ENCODE measurements around the gene SSTR5. TPM values are rescaled to one million over a fixed set of nuclear protein-coding genes. Genes with fewer than 3 reads are reported as not detected.

SSTR5 gene
- total RNA-seq, 1 donor from 2014 or later: not detected

GRCh38 chr16:1127971-1128715 lies 55.6 kb downstream of the SSTR5 start:
- Mint-ChIP-seq H3K4me1 (ENCODE audit: low read depth) (no peaks in the 10 kb centered on the region), H3K36me3 (ENCODE audit: low read depth) (no peaks in the 10 kb centered on the region), H3K4me3 (ENCODE audit: low read depth) (no peak overlapping the region), H3K27me3 (ENCODE audit: low read depth) (no peaks in the 10 kb centered on the region), H3K9me3 (no peaks in the 10 kb centered on the region), H3K27ac (no peak overlapping the region)
- no peak for DNase-seq (ENCODE audit: low spot score)
- intact Hi-C loops (cut with micrococcal nuclease): no loop called here

- Mint-ChIP-seq H3K27me3 (ENCODE audit: low read depth) (no peaks in the 10 kb centered on the region), H3K4me1 (ENCODE audit: low read depth) (no peaks in the 10 kb centered on the region), H3K27ac (no peak overlapping the region), H3K4me3 (ENCODE audit: low read depth) (no peak overlapping the region), H3K36me3 (ENCODE audit: low read depth) (no peaks in the 10 kb centered on the region), H3K9me3 (no peaks in the 10 kb centered on the region)
- no peak for DNase-seq (ENCODE audit: low spot score)
- intact Hi-C loops (cut with micrococcal nuclease): no loop called here
Observed at GRCh38 chr16:1129106-1129960, 56.8 kb downstream of the SSTR5 start.

GRCh38 chr16:1130382-1130781 lies 57.8 kb downstream of the SSTR5 start:
- DNase-seq (ENCODE audit: low spot score): no peak
- Mint-ChIP-seq H3K27ac (no peak overlapping the region), H3K4me1 (ENCODE audit: low read depth) (no peaks in the 10 kb centered on the region), H3K9me3 (no peaks in the 10 kb centered on the region), H3K4me3 (ENCODE audit: low read depth) (no peak overlapping the region), H3K36me3 (ENCODE audit: low read depth) (no peaks in the 10 kb centered on the region), H3K27me3 (ENCODE audit: low read depth) (no peaks in the 10 kb centered on the region)
- intact Hi-C loops (cut with micrococcal nuclease): no loop called here

Other genes starting within 250 kb of the SSTR5 start
- 14.0 and 14.3 TPM in 2 replicates for gene LMF1, start 101.8 kb upstream of the SSTR5 start, total RNA-seq
- gene SOX8, start 91.0 kb upstream of the SSTR5 start, total RNA-seq: 0.78 and 1.2 TPM in 2 replicates
- gene C1QTNF8, start 23.5 kb downstream of the SSTR5 start, total RNA-seq: not detected in 2 replicates
- gene CACNA1H, start 80.4 kb downstream of the SSTR5 start, total RNA-seq: 0.09 TPM in 2 replicates
- not detected in 2 replicates for gene TPSG1, start 152.5 kb downstream of the SSTR5 start, total RNA-seq
- gene TPSB2, start 157.4 kb downstream of the SSTR5 start, total RNA-seq: not detected in 2 replicates
- gene TPSAB1, start 168.0 kb downstream of the SSTR5 start, total RNA-seq: not detected in 2 replicates
- not detected in 2 replicates for gene TPSD1, start 183.3 kb downstream of the SSTR5 start, total RNA-seq
- 264 and 265 TPM in 2 replicates for gene UBE2I, start 236.9 kb downstream of the SSTR5 start, total RNA-seq

Measured in activated T-helper 2 cell treated with anti-CD3 and anti-CD28 coated beads, Interferon-gamma antibody, Interleukin-2, Interleukin-4, amounts not matched to agents 10 μg/mL and 5 μg/mL and 100 μg/mL, durations not matched to agents 14 hours and 24 hours and 36 hours (primary cell).